AG09309 (cell line): ENCODE data around the gene PTPRH.
"Not testable (repeated sequence)": the region's sequence is repeated elsewhere in the genome, so short reads cannot be mapped to it uniquely, and the experiment has no call there.

Experiments
- DNase-seq: peaks from one replicate; pipeline ENCODE4 v3.0.0-alpha.2; 2010; ENCODE audit warnings: low read depth
- H3K4me3 ChIP-seq: 2 replicates; pipeline ENCODE4 v1.5.1; 2011; ENCODE audit warnings: mild to moderate bottlenecking, low read depth, low read length, moderate library complexity; ENCODE audit not compliant: control insufficient read depth
- TF ChIP-seq, protein P1 (sequence below): IDR thresholded peaks from 2 replicates; pipeline ENCODE4 v1.5.1; 2011; ENCODE audit warnings: mild to moderate bottlenecking, low read depth, low read length, inconsistent platforms; ENCODE audit not compliant: insufficient read depth, control insufficient read depth; ENCODE audit errors: missing control alignments

PTPRH gene

DNA sequence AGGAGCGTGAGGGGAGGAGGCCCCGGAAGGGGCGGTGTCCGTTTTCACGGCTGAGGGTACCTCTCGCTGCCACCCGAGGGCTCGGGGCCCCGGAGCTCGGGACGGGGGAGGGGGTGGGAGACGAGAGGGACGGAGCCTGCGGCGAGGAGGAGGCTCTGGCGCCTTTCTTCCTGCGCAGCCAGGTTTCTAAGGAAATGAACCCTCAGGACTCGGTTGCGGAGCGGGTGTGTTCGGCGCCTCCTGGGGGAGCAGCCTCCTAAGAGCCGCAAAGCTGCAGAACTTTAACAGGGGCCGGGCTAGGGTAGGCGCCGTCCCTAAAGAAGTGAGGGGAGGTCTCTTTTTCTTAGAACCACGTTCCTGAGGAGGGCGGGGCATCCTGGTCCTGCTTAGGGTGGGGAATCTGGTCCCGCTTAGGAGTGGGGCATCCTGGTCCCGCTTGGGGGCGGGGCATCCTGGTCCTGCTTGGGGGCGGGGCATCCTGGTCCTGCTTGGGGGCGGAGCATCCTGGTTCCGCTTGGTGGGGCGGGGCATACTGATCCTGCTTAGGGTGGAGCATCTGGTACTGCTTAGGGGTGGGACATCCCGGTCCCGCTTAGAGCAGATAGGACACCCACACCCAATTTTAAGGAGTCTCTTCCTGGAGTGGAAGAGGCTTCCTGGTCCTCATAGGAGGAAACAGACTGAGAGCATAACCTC, 35.4 kb downstream of the PTPRH start:
- peak; percentile 34 for DNase-seq
- H3K4me3 ChIP-seq, result peak overlapping the region; percentile 71
- TF ChIP-seq, protein P1, sequence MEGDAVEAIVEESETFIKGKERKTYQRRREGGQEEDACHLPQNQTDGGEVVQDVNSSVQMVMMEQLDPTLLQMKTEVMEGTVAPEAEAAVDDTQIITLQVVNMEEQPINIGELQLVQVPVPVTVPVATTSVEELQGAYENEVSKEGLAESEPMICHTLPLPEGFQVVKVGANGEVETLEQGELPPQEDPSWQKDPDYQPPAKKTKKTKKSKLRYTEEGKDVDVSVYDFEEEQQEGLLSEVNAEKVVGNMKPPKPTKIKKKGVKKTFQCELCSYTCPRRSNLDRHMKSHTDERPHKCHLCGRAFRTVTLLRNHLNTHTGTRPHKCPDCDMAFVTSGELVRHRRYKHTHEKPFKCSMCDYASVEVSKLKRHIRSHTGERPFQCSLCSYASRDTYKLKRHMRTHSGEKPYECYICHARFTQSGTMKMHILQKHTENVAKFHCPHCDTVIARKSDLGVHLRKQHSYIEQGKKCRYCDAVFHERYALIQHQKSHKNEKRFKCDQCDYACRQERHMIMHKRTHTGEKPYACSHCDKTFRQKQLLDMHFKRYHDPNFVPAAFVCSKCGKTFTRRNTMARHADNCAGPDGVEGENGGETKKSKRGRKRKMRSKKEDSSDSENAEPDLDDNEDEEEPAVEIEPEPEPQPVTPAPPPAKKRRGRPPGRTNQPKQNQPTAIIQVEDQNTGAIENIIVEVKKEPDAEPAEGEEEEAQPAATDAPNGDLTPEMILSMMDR, result no peak

DNA sequence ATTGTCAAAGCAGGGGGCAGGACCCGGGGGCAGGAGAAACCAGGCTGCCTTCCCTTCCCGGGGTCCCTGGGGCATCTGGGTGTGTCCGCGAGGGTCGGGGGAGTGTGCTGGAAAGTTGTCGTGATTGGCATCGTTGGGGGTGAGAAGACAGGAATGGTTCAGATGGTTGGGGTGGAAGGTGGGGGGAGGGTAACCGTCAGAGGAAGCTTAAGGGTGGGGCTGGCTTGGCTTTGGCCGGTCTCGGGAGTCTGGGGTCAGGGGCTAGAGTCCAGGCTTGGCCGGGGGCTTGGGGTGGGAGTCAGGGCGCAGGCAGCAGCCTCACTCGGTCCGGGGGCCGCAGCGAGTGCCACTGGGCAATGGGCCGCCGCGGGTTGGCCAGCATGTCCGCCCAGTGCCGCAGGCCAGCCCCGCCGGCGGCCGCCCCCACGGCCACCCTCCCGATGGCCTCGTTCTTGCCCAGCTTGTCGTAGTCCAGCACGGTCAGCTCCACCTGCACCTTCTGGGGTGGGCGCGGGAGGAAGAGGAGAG, 36.1 kb downstream of the PTPRH start:
- DNase-seq, result no peak
- TF ChIP-seq, protein P1, result no peak
- H3K4me3 ChIP-seq, result peak overlapping the region; percentile 71

DNA sequence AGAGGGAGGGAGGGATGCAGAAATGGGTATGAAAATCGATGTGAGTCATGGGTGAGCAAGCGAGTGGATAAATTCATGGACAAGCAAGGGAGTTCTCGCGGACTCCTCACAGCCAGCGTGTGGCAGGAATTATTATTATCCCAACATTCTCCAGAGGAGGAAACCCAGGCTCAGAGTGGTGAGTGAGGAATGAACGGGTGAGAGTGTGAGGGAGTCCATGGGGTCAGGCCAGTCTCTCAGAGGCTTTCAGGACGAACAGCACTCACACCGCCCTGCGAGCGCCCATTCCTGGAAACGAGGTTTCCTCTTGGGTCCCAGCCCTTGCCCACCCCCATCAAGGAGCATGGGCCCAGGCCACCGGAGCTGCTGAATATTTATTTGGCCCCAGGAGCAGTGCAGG, 36.6 kb downstream of the PTPRH start:
- TF ChIP-seq, protein P1, result peak; percentile 27
- peak overlapping the region; percentile 71 for H3K4me3 ChIP-seq
- peak; percentile 16 for DNase-seq

DNA sequence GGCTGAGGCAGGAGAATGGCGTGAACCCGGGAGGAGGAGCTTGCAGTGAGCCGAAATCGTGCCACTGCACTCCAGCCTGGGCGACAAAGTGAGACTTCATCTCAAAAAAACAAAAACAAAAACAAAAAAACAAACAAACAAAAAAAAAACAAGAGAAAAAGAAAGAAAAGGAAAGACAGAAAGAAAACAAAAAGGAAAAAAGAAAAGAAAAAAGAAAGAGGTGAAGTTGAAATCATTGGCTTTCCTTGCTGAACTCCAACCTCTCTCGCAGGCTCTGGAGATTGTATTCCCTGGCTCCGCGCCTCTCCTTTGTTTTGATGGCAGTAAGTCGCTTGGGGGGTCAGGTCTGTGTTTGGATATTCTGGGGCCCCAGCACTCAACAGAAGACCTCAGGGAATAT, 37.0 kb downstream of the PTPRH start:
- peak overlapping the region; percentile 71 for H3K4me3 ChIP-seq
- not testable (repeated sequence) for DNase-seq

DNA sequence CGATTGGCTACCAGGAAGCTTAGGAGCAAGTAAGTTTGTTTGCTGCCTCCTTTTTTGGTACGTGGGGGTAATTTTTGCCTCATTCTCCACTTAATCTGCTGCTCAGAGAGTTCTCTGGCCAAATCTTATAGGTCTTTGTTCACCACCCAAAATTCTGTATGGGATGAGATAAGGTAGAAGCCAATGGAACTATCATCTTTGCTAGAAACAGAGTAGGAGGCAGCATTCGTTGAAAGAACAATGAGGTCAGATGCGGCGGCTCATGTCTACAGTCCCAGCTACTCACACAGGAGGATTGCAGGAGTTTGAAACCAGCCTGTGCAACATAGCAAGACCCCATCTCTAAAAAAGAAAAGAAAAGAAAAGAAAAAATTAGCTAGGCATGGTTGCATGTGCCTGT, 37.9 kb downstream of the PTPRH start:
- TF ChIP-seq, protein P1, result no peak
- H3K4me3 ChIP-seq, result no peak overlapping the region
- no peak for DNase-seq

DNA sequence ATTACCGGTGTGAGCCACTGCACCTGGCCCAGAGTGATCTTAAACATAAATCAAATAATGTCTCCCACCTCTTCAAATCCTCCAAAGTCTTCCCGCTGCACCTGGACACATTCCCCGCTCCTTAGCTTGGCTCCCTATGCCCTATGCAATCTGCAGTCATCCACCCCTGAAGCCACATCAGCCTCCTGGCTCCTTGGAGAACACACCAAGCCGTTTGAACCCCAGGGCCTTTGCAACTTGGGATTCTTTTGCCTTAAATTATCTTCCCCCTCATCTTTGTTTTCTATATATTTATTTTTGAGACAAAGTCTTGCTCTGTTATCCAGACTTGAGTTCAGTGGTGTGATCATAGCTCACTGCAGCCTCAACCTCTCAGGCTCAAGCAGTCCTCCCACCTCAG, 40.2 kb downstream of the PTPRH start:
- DNase-seq, result no peak
- TF ChIP-seq, protein P1, result no peak
- H3K4me3 ChIP-seq, result no peak overlapping the region

DNA sequence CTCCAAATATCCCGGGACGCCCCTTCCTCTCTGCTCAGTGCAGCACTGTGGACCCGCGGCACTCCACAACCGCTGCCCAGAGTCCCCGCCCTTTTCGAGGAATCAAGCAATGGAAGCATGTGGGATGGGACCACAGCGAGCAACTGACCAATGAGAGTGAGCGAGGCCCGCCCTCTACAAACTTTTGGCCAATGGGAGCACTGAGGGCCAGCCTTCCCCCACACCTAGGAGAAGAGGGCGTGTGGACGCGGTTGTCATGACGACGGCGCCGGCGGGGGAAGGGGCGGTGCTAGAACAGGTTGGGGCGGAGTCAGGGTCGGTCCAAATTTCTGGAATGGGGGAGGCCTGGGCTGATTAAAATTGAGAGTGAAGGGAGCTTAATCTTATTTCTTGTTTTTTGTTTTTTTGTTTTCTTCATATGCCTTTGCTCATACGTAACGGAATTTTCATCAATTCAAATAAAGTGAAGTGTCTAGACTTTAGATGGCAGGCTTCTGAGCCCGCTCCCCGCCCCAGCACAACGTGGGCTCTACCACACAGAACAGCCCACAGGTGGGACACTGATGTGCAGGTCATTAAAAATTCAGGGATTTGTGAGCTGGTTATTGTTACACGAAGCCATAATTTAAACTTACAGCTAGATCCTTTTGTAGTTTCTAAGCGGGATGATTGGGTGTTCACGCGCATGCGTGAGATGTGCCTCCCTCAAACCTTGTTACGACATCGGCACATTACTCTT, 42.6 kb downstream of the PTPRH start, which contains the start of gene DNAAF3:
Gene DNAAF3 (minus strand): TSS at position 84 of the 739 bp plus-strand sequence. CDS start 200 bp downstream, outside the sequence.
- TF ChIP-seq, protein P1, result no peak
- peak within 1 kb of the TSS; percentile 76 for H3K4me3 ChIP-seq
- DNase-seq, result peak; percentile 86
